Heart right ventricle (tissue), 16 donors: Measurements from ENCODE around the gene KPNB1. TPM values are rescaled to one million over a fixed set of nuclear protein-coding genes. Genes with fewer than 3 reads are reported as not detected.
A peak's percentile ranks its signal among the peaks of the same experiment; 100 is the strongest.

ENCODE experiments used
- ATAC-seq, 8 donors: fragments of 200-7000 bp; cut with Tn5 transposase; one replicate each; pipeline ENCODE4 v1.9.1; 2020; ENCODE audit warnings: mild to moderate bottlenecking in 8 of 8, moderate library complexity in 8 of 8, moderate number of reproducible peaks in 1 of 8
- DNase-seq, 2 donors: peaks; one replicate each; pipeline ENCODE4 v3.0.0-alpha.2; 2020
- H3K27ac ChIP-seq, 10 donors: fragments of 200-600 bp; sonication (generic) in 2 of 10; one replicate each; pipeline versions ENCODE4 v1.5.0 to v1.8.0; 2020 to 2022; ENCODE audit warnings: mild to moderate bottlenecking in 3 of 10
- H3K27me3 ChIP-seq, 7 donors: fragments of 200-600 bp; one replicate each; pipeline ENCODE4 v1.8.0; 2021 to 2022; ENCODE audit warnings: mild to moderate bottlenecking in 2 of 7
- H3K36me3 ChIP-seq, 9 donors: fragments of 200-600 bp; sonication (generic) in 1 of 9; one replicate each; pipeline versions ENCODE4 v1.5.0 to v1.8.0; 2020 to 2022; ENCODE audit warnings: mild to moderate bottlenecking in 2 of 9
- H3K4me1 ChIP-seq, 9 donors: fragments of 200-600 bp; sonication (generic) in 1 of 9; one replicate each; pipeline versions ENCODE4 v1.5.0 to v1.8.0; 2020 to 2022; ENCODE audit warnings: mild to moderate bottlenecking in 4 of 9
- H3K4me3 ChIP-seq, 10 donors: fragments of 200-600 bp; sonication (generic) in 2 of 10; one replicate each; pipeline versions ENCODE4 v1.5.0 to v1.8.0; 2020 to 2022; ENCODE audit warnings: mild to moderate bottlenecking in 7 of 10, moderate library complexity in 2 of 10
- H3K9me3 ChIP-seq, 11 donors: fragments of 200-600 bp in 10 of 11; sonication (generic) in 2 of 11; one replicate each; pipeline versions ENCODE4 v1.5.0 to v1.8.0; 2013 to 2022; ENCODE audit warnings: mild to moderate bottlenecking in 2 of 11, control low read depth in 1 of 11, moderate library complexity in 1 of 11
- CTCF ChIP-seq, 9 donors: fragments of 200-600 bp; sonication (generic) in 2 of 9; IDR thresholded peaks; one replicate each; pipeline versions ENCODE4 v1.5.0 to v1.8.0; 2021 to 2022; ENCODE audit warnings: antibody characterized with exemption in 9 of 9, mild to moderate bottlenecking in 5 of 9, moderate library complexity in 1 of 9
- WGBS, 2 donors: extraction: QIAGEN DNeasy Blood & Tissue Kit; methylation state at CpG; one replicate each; pipeline ENCODE4 v1.1.7; 2013; ENCODE audit warnings: inconsistent platforms in 1 of 2; 5-methylcytosine and 5-hydroxymethylcytosine counted together
- intact Hi-C, 10 donors: fragments of 100-400 bp; cut with DNase I; formaldehyde crosslinking; loops; one replicate each; pipeline versions ENCODE4 v1.11.1 to v1.14.2; 2022
- polyA plus RNA-seq, 2 donors: library from polyadenylated mRNA; stranded (reverse); fragments of 200-250 nt; gene quantifications; one replicate each; pipeline ENCODE4 v1.2.3, GENCODE V29; 2013
- total RNA-seq, 10 donors: library from RNA; stranded (reverse); fragmentation: NEBNext Ultra II Directional in 3 of 10; extraction: Animal tissue kit (Norgen Biotek cat#: 25700) in 3 of 10; gene quantifications; one replicate each; pipeline versions ENCODE4 v1.2.1 to v1.2.4, GENCODE V29; 2021 to 2023
- donor health status: Arrhythmogenic right ventricular cardiomyopathy.
- donor health status: ischemic (EF 13 %, LVEDD 7.1; RV severe dilation, severe dysfunction).
- donor health status: healthy with polysubstance abuse.
- donor health status: DM: no; HTN: yes; CAD: no.
- donor health status: DM: no; HTN: no; CAD: no.
- donor health status: ischemic (EF 25% LVEDD 6.9; RV normal size, moderate dysfunction).
- donor health status: ischemic (EF 25% LVEDD 5.7; RV mildly dilated, moderate dysfunction).
- donor health status: healthy.
- donor health status: DM: yes; HTN: yes; CAD: no.
- donor health status: Ischemic cardiomyopathy.
- donor health status: ischemic (EF 35%, LVEDD 5.7; RV mildly dilated, moderate dysfunction).
- donor health status: nonischemic (EF 11% LVEDD 7.7; RV severe dilation, severe dysfunction).
- donor health status: DM: yes; HTN: yes; CAD: no.
- donor health status: PGD.
- donor health status: ischemic (EF 29% LVEDD 5.4; RV normal size, mild dysfunction).
- donor health status: nonischemic (EF 23%, LVEDD 6.1; RV moderate dilation, normal function).

Gene KPNB1
- total and polyA plus RNA-seq, 12 donors, result 30.6 to 236 (median 182) TPM

- TF ChIP-seq CTCF (IDR thresholded peaks at IDR 0.05), result peak in 5 of 9 donors; percentile 3 to 22 (median 15)
- no peak for DNase-seq
- Histone ChIP-seq H3K27ac (peak overlapping the region in 3 of 10 donors; percentile 16 to 71 (median 43)), H3K4me1 (peaks cover 0 to 49% (median 34%) of the 10 kb centered on the region in 9 donors), H3K27me3 (no peaks in the 10 kb centered on the region), H3K36me3 (peaks cover 0 to 100% (median 35%) of the 10 kb centered on the region in 9 donors), H3K9me3 (no peaks in the 10 kb centered on the region), H3K4me3 (no peak overlapping the region)
- WGBS, 2 donors, result 63 to 78% methylated on average over 4 of the region's 4 CpGs
- ATAC-seq, result no peak
- intact Hi-C loops, result loop anchor here in 5 of 10 donors (5.0 to 10.0 kb wide), 6 partner anchors 84 to 384 kb away; partner anchors contain the start of gene NPEPPS (in 1 of the 5)
Observed at GRCh38 chr17:47618410-47618809, 31.3 kb upstream of the KPNB1 start.

GRCh38 chr17:47620503-47621245, 29.0 kb upstream of the KPNB1 start:
- no peak for DNase-seq
- 84 to 85% methylated on average over 3 of the region's 3 CpGs for WGBS, 2 donors
- H3K36me3 ChIP-seq, result peaks cover 0 to 100% (median 27%) of the 10 kb centered on the region in 9 donors
- H3K4me1 ChIP-seq, result peaks cover 0 to 49% (median 34%) of the 10 kb centered on the region in 9 donors
- H3K9me3 ChIP-seq, result no peaks in the 10 kb centered on the region
- peak overlapping the region in 7 of 10 donors; percentile 8 to 71 (median 48) for H3K27ac ChIP-seq
- intact Hi-C loops, result loop anchor here in 1 of 10 donors (10.0 kb wide), 1 partner anchor 296 kb away; the partner anchor contains the start of gene EFCAB13
- no peak for ATAC-seq
- H3K27me3 ChIP-seq, result no peaks in the 10 kb centered on the region
- no peak overlapping the region for H3K4me3 ChIP-seq
- TF ChIP-seq CTCF (IDR thresholded peaks at IDR 0.05), result no peak

GRCh38 chr17:47621293-47622179, 28.2 kb upstream of the KPNB1 start:
- WGBS, 2 donors, result 40 to 42% methylated on average over 9 of the region's 9 CpGs
- ATAC-seq, result peak; percentile 67 to 87 (median 76)
- Histone ChIP-seq H3K36me3 (peaks cover 0 to 99% (median 27%) of the 10 kb centered on the region in 9 donors), H3K27ac (peak overlapping the region in 9 of 10 donors; percentile 28 to 71 (median 57)), H3K27me3 (no peaks in the 10 kb centered on the region), H3K9me3 (no peaks in the 10 kb centered on the region), H3K4me1 (peaks cover 0 to 49% (median 34%) of the 10 kb centered on the region in 9 donors), H3K4me3 (no peak overlapping the region)
- intact Hi-C loops, result loop anchor here in 1 of 10 donors (10.0 kb wide), 1 partner anchor 297 kb away; the partner anchor contains the start of gene EFCAB13
- DNase-seq, result peak; percentile 21 to 24
- peak in 2 of 9 donors; percentile 11 to 12 for TF ChIP-seq CTCF (IDR thresholded peaks at IDR 0.05)

GRCh38 chr17:47622180-47622549, 27.6 kb upstream of the KPNB1 start:
- 39 to 40% methylated on average over 2 of the region's 2 CpGs for WGBS, 2 donors
- Histone ChIP-seq H3K36me3 (peaks cover 0 to 94% (median 22%) of the 10 kb centered on the region in 9 donors), H3K4me1 (peaks cover 0 to 49% (median 34%) of the 10 kb centered on the region in 9 donors)

More at GRCh38 chr17:47622180-47622549, 27.6 kb upstream of the KPNB1 start:
- intact Hi-C loops, result loop anchor here in 1 of 10 donors (10.0 kb wide), 1 partner anchor 297 kb away; the partner anchor contains the start of gene EFCAB13
- Histone ChIP-seq H3K4me3 (no peak overlapping the region), H3K9me3 (no peaks in the 10 kb centered on the region), H3K27ac (peak overlapping the region in 8 of 10 donors; percentile 28 to 71 (median 58)), H3K27me3 (no peaks in the 10 kb centered on the region)
- no peak for DNase-seq
- no peak for TF ChIP-seq CTCF (IDR thresholded peaks at IDR 0.05)
- ATAC-seq, result no peak
